ENCODE measurements around the gene ADAMTS2. TPM values are rescaled to one million over a fixed set of nuclear protein-coding genes. Genes with fewer than 3 reads are reported as not detected.

ADAMTS2 gene
- total RNA-seq, 1 experiment from 2014 or later, result not detected

DNA sequence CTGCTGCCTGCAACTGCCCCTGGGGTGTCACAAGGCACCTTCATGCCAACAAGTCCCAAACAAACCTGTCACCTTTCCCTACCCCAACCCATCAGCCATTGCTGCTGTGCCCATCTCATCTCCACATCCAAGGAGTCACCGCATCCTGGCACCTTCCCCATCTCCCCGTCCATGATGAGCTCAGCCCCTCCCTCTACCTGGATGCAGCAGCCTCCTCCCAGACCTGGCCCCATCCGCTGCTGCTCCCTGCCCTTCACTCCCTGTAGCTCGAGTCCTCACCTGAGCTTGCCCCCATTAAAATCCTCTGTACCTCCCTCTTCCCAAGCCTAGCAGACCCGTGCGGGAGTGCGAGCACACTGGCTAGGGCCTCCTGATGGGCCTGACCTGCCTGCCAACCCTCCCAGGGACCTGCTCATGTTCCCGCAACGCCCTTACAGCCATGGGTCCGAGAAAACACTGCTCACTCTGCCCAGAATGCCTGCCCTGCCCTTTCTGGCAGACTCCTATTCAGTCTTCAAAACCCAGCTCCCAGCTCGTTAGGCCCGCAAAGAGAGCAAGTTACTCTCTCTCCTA, 110.6 kb downstream of the ADAMTS2 start:
- DNase-seq (no peak), ATAC-seq (no peak)
- no peak for TF ChIP-seq EZH2phosphoT487 (IDR thresholded peaks at IDR 0.05; ENCODE audit: borderline replicate concordance, low read length)
- TF ChIP-seq, protein P1, sequence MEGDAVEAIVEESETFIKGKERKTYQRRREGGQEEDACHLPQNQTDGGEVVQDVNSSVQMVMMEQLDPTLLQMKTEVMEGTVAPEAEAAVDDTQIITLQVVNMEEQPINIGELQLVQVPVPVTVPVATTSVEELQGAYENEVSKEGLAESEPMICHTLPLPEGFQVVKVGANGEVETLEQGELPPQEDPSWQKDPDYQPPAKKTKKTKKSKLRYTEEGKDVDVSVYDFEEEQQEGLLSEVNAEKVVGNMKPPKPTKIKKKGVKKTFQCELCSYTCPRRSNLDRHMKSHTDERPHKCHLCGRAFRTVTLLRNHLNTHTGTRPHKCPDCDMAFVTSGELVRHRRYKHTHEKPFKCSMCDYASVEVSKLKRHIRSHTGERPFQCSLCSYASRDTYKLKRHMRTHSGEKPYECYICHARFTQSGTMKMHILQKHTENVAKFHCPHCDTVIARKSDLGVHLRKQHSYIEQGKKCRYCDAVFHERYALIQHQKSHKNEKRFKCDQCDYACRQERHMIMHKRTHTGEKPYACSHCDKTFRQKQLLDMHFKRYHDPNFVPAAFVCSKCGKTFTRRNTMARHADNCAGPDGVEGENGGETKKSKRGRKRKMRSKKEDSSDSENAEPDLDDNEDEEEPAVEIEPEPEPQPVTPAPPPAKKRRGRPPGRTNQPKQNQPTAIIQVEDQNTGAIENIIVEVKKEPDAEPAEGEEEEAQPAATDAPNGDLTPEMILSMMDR (conservative IDR thresholded peaks at IDR 0.05; ENCODE audit: low read depth, low read length), result no peak
- TF ChIP-seq EZH2 (IDR thresholded peaks at IDR 0.05; ENCODE audit: low read length, unreplicated experiment), result no peak
- no peak overlapping the region for H3K4me3 ChIP-seq (ENCODE audit: low read length)
- no peaks in the 10 kb centered on the region for H3K4me1 ChIP-seq (ENCODE audit: insufficient read depth, low read length)
- BruUV-seq (replicated peaks), result no TSS peak
- no peak overlapping the region for H3K27ac ChIP-seq (ENCODE audit: low read length)
- H4K20me1 ChIP-seq (ENCODE audit: low read length), result no peaks in the 10 kb centered on the region
- H3F3A ChIP-seq (ENCODE audit: low read length, unreplicated experiment), result no peaks in the 10 kb centered on the region
- H3K9me2 ChIP-seq (replicated peaks; ENCODE audit: low read length), result no peaks in the 10 kb centered on the region
- intact Hi-C loops (cut with micrococcal nuclease), result no loop called here
- no peak overlapping the region for H3K4me2 ChIP-seq (ENCODE audit: low read length)
- H3K27me3 ChIP-seq (ENCODE audit: low read length), result peaks cover 47% of the 10 kb centered on the region
- H3K9ac ChIP-seq (ENCODE audit: low read length), result no peak overlapping the region
- H2AFZ ChIP-seq (ENCODE audit: low read length), result no peak overlapping the region
- POLR2A ChIA-PET (ENCODE audit: unreplicated experiment), result no interaction called here
- no peaks in the 10 kb centered on the region for H3K9me3 ChIP-seq (ENCODE audit: low read length)
- CTCF ChIA-PET, result no interaction called here
- H3K79me2 ChIP-seq (ENCODE audit: low read length), result no peaks in the 10 kb centered on the region
- no peaks in the 10 kb centered on the region for H3K36me3 ChIP-seq (ENCODE audit: low read depth, low read length)

DNA sequence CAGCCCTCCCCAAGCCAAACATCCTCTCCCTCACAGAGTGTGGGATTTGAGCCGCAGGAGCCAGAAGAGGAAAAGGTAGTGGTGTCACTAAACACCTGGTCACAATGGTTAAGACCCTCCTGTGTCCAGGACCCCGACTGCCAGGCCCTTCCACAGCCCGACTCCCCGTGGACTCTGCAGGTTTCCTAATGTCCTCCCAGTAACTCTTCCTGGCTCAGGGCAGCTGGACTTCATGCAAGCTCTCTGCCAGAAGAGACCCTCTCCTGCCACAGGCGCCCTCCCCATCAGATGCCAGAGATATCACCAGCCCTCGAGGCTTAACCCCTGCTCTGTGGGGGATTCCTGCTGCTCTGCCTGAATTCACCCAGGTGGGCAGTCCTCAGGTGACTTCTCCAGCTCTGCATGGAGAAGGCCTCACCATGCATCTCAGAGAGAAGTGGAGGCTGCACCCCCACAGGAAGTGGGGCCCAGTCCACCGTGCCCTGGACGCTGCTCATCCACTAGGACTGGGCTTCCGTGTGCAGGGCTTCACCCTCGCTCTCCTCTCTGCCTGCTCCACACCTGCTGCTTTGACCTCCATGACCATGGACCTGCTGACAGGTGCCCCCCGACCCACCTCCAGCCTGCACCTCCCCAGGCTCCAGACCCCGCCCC, 111.2 kb downstream of the ADAMTS2 start:
- H3K9me2 ChIP-seq (replicated peaks; ENCODE audit: low read length), result no peaks in the 10 kb centered on the region
- CTCF ChIA-PET, result no interaction called here
- TF ChIP-seq, protein P1 (conservative IDR thresholded peaks at IDR 0.05; ENCODE audit: low read depth, low read length), result no peak
- TF ChIP-seq EZH2 (IDR thresholded peaks at IDR 0.05; ENCODE audit: low read length, unreplicated experiment), result no peak
- TF ChIP-seq EZH2phosphoT487 (IDR thresholded peaks at IDR 0.05; ENCODE audit: borderline replicate concordance, low read length), result no peak
- no peaks in the 10 kb centered on the region for H3K4me1 ChIP-seq (ENCODE audit: insufficient read depth, low read length)
- no peak overlapping the region for H3K9ac ChIP-seq (ENCODE audit: low read length)
- H3K9me3 ChIP-seq (ENCODE audit: low read length), result no peaks in the 10 kb centered on the region
- H3K4me3 ChIP-seq (ENCODE audit: low read length), result no peak overlapping the region
- no TSS peak for BruUV-seq (replicated peaks)
- no peak overlapping the region for H3K27ac ChIP-seq (ENCODE audit: low read length)
- no peak for DNase-seq
- POLR2A ChIA-PET (ENCODE audit: unreplicated experiment), result no interaction called here
- H4K20me1 ChIP-seq (ENCODE audit: low read length), result no peaks in the 10 kb centered on the region
- H3K4me2 ChIP-seq (ENCODE audit: low read length), result no peak overlapping the region
- no peaks in the 10 kb centered on the region for H3F3A ChIP-seq (ENCODE audit: low read length, unreplicated experiment)
- no peaks in the 10 kb centered on the region for H3K79me2 ChIP-seq (ENCODE audit: low read length)
- no peak overlapping the region for H2AFZ ChIP-seq (ENCODE audit: low read length)
- H3K36me3 ChIP-seq (ENCODE audit: low read depth, low read length), result no peaks in the 10 kb centered on the region
- ATAC-seq, result no peak
- intact Hi-C loops (cut with micrococcal nuclease), result no loop called here
- peaks cover 47% of the 10 kb centered on the region for H3K27me3 ChIP-seq (ENCODE audit: low read length)

DNA sequence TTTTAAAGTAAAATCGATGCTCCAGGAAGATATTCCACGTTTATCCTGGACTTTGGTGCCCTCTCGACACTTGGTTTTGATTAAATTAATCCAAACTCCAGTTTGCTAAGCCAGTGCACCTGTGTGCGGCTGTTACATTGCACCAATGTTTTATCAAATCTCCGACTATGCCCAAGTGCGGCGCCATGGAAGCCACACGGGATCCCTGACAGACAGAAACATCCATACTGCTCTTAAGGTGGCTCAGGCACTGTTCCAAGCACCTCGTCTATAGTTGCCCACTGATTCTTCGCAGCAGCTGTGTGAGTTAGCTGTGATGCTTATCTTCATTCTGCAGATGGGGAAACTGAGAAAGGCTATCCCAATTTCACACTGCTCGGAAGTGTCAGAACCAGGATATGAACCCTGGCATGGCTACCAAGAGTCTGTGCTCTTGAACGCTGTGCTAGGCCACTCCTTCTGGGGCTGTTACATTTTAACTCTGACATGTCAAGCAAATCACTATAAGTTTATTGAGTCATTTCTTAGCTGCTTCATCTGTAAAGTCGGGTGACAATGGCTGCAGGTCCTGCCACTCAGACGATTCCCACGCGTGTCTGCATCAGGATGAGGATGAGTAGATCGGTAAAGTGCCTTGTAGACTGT, 113.0 kb downstream of the ADAMTS2 start:
- H2AFZ ChIP-seq (ENCODE audit: low read length), result no peak overlapping the region
- no peak overlapping the region for H3K9ac ChIP-seq (ENCODE audit: low read length)
- no peaks in the 10 kb centered on the region for H3F3A ChIP-seq (ENCODE audit: low read length, unreplicated experiment)
- H3K4me1 ChIP-seq (ENCODE audit: insufficient read depth, low read length), result no peaks in the 10 kb centered on the region
- ATAC-seq, result no peak
- H3K9me2 ChIP-seq (replicated peaks; ENCODE audit: low read length), result no peaks in the 10 kb centered on the region
- no peaks in the 10 kb centered on the region for H4K20me1 ChIP-seq (ENCODE audit: low read length)
- CTCF ChIA-PET, result no interaction called here
- TF ChIP-seq, protein P1 (conservative IDR thresholded peaks at IDR 0.05; ENCODE audit: low read depth, low read length), result no peak
- TF ChIP-seq EZH2 (IDR thresholded peaks at IDR 0.05; ENCODE audit: low read length, unreplicated experiment), result no peak
- DNase-seq, result no peak
- no peak overlapping the region for H3K4me2 ChIP-seq (ENCODE audit: low read length)
- H3K36me3 ChIP-seq (ENCODE audit: low read depth, low read length), result no peaks in the 10 kb centered on the region
- no peak overlapping the region for H3K27ac ChIP-seq (ENCODE audit: low read length)
- no peak overlapping the region for H3K4me3 ChIP-seq (ENCODE audit: low read length)
- H3K27me3 ChIP-seq (ENCODE audit: low read length), result peaks cover 47% of the 10 kb centered on the region
- H3K9me3 ChIP-seq (ENCODE audit: low read length), result no peaks in the 10 kb centered on the region
- POLR2A ChIA-PET (ENCODE audit: unreplicated experiment), result no interaction called here
- H3K79me2 ChIP-seq (ENCODE audit: low read length), result no peaks in the 10 kb centered on the region
- no TSS peak for BruUV-seq (replicated peaks)
- intact Hi-C loops (cut with micrococcal nuclease), result no loop called here
